Measurements from ENCODE around the gene OGFR.

DNA sequence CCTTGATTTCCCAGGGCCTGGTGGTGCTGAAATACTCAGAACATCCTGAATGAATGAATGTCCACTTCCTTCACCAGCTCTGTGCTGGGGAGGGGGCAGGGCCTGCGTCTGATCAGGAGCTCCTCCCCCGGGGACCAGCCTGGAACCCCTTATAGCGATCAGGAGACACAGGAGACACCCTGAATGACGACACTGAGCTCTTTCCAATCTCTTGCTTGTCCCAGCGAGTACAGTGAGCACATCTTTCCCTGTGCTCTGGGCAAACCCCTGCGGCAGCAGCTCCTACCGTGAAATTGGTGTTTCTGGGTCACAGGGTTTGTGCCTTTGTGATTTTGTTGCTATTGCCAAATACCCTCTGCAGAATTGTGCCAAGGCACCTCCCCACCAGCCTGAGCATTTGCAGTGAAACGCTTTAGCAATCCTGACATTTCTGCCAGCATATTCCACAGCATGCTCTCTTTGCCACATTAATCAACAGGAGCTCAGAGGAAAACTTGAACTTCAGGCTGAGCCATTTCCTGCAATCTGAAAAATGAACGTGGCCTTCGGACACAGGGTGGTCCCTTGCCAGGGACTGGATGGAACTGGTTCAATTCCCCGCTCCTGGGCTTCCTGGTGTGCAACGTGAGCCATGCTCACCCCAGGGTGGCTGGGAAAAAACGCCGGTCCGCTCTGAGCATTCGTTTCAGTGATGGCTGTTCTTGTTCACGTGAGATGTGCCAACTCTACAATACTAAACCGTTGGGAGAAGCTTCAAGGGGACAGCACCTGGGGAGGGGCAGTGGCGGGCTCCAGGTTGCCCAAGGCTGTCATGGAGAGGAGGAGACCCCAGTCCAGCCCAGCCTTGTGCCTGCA lies 31.4 kb upstream of the OGFR start:
- TF ChIP-seq CTCF (IDR thresholded peaks at IDR 0.05) = no peak
- TF ChIP-seq POLR2A (IDR thresholded peaks at IDR 0.05) = no peak
- no peak for TF ChIP-seq POLR2AphosphoS5 (IDR thresholded peaks at IDR 0.05; ENCODE audit: insufficient read depth in 1 of 2, low read depth in 1 of 2)

Data from vagina (tissue), 2 donors.